HG02610 (cell line): ENCODE data around the gene RNF111.
A peak's percentile ranks its signal among the peaks of the same experiment; 100 is the strongest.

Experiments used
- ATAC-seq: cut with Tn5 transposase; IDR thresholded peaks from one replicate; pipeline ENCODE4 v1.9.1; 2021; ENCODE audit warnings: mild to moderate bottlenecking, moderate library complexity; ENCODE audit not compliant: unreplicated experiment

The RNF111 gene

DNA sequence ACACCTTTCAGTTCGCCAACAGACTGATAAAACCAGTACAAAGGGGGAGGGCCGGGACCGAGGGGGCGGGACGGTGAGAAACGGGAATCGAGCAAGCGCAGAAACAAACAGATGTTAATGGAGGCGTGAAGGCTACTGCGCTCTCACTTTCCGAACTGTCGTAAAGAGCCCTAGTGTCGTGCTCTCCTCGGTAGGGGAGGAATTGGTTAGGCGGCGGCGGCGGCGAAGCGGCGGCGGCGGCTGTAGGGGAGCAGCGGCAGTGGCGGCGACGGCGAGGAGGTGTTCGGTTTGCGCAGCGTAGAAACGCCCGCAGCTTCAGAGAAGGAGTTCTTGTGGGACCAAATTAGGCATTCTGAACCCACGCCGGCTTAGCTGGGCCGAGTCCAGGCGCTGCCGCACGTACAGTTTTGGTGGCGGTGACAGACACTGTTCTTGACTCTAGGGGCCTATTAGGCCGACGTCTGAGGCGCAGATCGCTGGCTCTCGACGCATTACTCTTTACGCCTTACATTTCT lies at the start of gene RNF111:
Gene RNF111 (plus strand): TSS at position 173 of the 515 bp plus-strand sequence. CDS start 43,160 bp downstream, outside the sequence.
- ATAC-seq, result peak; percentile 57

DNA sequence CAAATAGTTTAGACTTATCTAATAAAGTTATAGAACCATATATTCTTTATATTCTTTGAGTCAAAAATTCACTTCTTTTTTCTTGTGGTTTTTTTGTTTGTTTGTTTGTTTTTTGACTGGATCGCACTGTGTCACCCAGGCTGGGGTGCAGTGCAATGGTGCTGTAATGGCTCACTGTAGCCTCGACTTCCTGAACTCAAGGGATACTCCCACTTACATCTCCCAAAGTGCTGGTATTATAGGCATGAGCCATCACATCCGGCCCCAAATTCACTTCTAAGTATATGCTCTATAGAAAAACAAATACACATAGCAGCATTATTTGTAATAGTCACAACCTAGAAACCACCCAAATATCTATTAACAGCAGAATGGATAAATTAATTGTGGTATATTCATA lies 40.3 kb upstream of the RNF111 start:
- ATAC-seq, result no peak

DNA sequence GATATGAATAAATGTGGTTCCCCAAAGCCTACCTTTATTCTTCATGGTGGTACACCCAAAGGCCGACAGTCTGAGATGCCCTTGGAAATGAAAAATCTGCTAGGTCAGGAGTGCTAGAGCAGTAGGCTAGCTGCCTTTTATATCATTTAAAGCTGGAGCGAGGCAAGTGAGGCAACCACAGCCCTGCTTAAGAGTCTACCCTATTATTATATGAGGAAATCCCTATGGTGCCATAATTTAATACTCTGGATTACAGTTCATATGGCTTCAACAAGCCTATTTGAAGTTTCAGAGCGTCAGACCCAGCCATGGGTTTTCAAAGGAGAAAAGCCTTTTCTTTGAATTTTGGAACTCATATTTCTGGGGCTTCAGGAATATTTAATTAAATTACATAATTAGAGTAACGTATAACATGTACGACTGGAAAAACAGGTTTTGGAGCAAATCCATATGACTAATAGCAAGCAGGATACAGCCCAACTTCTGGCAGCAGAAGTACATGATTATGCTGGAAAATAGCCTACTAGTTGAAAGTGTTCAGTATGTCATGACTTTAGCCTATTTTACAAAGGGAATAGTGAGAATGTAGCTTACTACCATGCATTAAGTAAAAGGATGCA lies 36.0 kb upstream of the RNF111 start:
- no peak for ATAC-seq

DNA sequence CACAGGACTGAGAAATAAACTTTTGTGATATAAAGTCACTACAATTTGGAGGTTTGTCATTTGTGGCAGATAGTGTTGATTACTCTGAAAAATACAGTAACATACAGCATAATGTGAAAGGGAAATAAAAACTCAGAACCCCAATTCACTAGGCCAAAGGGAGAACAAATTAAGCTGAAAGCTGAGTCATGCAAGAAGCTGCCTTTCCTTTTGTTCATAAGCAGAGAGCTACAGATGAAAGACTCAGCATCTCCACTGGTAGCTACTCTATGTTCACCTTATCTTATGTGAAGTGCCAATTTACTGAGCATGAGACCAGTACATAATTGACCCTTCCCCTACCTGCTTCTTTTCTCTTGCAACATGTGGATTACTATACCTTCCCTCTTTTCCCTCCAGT lies 34.7 kb upstream of the RNF111 start:
- ATAC-seq, result no peak

DNA sequence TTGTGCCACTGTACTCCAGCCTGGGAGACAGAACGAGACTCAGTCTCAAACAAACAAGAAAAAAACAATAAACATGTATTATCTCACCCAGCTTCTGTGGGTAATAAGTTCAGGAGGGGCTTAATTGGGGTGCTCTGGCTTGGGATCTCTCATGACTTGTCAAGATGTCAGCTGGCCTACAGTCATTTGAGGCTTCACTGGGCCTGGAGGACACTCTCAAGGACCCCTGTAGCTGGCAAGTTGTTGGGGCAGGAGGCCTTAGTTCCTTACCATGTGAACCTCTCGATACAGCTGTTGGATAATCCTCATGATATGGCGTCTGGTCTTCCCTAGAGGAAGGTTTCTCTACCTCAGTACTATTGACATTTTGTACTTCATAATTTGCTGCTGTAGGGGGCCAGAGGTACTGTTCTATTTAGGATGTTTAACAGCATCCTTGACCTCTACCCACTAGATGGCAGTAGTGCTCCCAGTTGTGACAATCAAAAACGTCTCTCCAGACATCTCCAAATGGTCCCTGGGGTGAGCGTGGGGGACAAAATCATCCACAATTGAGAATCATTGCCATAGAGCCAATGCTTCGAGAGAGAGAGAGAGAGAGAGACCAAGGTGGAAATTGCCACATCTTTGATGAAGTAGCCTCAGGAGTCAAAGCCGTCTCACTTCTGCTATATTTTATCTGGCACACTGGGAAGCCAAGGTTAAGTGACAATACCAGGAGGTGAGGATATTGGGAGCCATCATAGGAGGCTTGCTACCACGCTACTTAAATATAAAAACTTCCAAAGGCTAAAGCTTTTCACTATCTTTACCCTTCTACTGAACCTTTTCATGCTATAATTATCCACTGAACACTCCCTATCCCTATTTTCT lies 30.1 kb upstream of the RNF111 start:
- peak; percentile 75 for ATAC-seq

DNA sequence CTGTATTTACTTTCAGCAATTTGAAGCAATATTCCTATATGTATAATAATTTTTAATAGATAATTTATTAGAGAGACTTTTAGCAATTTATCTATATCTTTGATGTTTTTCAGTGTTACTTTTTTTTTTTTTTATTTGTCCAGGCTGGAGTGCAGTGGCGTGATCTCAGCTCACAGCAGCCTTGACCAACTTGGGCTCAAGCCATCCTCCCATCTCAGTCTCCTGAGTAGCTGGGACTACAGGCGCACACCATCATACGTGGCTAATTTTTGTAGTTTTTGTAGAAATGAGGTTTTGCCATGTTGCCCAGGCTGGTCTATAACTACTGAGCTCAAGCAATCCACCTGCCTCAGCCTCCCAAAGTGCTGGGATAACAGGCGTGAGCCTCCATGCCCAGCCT lies 28.7 kb upstream of the RNF111 start:
- no peak for ATAC-seq

DNA sequence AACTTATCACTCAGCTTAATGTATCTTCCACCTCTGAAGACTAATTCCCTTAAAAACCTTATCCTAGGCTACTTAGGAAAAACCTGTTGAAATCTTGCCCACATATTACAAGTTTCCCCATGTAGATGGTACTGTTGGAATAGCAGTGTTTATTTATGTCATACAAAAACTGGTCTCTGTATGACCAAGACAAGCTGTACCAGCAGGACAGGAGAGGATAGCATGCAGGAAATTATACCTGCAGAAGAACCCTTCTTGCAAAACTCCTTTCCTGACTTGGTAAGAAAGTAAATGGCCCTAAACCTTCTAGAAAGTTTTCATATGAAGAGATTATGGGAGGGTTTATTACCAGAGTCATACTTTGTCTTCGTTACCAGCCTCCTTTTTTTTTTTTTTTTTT lies 25.3 kb upstream of the RNF111 start:
- no peak for ATAC-seq

DNA sequence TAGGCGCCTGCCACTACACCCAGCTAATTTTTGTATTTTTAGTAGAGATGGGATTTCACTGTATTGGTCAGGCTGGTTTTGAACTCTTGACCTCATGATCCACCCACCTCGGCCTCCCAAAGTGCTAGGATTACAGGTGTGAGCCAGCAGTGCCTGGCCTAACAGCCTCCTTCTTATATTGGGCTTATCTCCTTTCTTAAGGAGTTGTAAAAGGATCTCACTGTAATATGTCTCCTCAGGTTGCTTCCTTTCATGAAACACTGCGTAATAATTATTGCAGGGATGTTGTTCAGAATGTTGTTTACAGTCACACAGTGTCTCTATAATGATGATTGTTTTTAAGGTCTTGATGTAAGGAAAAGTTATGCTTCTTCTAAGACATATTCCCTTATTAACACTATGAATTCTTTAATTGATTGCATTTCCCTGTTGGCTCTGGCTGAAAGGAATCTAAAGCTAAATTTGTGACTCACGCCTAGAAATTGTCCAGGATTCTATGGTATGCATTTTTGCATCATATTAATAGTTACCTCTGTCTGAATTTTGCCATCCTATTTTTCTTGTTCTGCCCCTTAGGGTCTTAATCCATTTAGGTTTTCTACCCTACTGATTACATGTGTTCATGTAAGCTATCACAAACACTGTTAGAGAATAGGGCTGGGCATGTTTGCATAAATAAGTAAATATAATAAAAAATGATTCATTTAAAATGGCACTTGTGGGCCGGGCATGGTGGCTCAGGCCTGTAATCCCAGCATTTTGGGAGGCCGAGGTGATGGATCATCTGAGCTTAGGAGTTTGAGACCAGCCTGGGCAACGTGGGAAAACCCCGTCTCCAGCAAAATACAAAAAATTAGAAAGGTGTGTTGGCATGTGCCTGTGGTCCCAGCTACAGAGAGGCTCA lies 24.5 kb upstream of the RNF111 start:
- ATAC-seq, result no peak

DNA sequence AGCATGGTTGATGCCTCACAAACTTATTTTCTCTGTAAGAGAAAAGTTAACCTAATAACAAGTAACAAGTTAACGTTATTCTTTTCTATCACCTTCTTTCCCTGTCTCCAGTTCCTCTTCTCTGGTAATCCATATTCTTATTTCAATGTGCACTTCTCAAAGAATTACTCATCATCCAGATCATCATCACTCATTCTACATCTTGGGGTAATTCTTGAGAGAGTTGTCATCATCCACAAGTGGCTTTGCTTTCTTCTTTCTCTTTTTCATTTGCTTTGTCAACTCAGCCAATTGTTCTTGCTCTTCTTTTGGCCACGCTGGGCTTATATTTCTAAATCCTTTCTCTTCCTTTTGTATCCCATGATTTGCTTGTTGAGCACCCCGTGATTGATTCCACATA lies 20.8 kb upstream of the RNF111 start:
- no peak for ATAC-seq

DNA sequence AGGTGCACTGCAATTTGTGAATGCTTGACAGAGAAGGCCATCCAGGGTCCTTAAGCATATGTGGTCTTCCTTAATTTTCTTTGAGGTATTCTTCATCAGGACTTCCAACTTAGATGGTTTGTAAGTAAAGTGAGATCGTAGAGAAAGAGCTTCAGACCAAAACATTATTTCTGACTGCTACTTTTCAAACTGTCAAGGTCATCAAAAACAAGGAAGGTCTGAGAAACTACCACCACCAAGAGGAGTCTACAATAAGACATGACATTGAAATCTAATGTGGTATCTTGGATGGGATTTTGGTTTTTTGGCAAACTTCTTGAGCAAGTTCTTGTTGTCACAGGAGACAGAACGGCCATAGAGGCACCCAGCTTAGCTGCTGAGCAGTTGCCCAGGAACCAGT lies 20.0 kb upstream of the RNF111 start:
- ATAC-seq, result no peak

DNA sequence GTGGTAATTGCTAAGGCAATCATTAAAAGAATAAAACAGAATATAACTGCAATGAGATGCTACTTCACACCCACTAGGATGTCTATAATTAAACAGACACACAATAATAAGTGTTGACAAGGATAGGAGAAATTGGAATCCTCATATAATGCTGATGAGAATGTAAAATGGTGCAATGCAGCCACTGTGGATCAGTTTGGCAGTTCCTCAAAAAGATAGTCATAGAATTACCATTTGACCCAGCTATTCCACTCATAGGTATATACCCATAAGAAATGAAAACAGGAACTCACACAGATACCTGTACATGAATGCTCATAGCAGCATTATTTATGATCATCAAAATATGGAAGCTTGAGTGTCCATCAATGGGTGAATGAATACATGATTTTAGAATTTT lies 9.6 kb upstream of the RNF111 start:
- ATAC-seq, result no peak

DNA sequence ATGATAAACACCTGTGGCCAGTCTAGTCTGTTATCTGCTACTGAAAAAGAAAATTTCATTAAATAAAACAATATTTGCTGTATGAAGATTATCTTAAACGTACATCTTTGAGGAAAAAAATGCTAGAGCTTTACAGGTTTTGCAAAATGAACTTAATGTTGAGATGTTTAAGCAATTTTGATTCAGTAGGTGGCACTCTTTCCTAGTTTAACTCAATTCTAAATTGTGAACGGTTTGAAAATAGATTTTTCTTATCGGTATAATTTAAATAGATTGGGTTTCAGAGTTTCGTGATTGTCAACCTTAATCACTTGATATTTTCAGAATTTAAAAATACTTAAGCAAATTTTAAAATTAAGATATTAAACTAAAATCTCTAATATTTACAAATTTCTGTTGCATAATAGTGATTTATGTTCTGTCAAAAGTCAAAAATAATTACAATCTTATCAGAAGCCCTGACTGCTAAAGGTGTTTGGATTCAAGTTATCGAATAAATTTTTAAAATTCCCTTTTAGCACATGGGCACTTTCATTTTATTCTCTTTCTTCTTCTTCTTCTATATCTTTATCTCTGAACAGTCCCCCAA lies 7.0 kb upstream of the RNF111 start:
- ATAC-seq, result no peak

DNA sequence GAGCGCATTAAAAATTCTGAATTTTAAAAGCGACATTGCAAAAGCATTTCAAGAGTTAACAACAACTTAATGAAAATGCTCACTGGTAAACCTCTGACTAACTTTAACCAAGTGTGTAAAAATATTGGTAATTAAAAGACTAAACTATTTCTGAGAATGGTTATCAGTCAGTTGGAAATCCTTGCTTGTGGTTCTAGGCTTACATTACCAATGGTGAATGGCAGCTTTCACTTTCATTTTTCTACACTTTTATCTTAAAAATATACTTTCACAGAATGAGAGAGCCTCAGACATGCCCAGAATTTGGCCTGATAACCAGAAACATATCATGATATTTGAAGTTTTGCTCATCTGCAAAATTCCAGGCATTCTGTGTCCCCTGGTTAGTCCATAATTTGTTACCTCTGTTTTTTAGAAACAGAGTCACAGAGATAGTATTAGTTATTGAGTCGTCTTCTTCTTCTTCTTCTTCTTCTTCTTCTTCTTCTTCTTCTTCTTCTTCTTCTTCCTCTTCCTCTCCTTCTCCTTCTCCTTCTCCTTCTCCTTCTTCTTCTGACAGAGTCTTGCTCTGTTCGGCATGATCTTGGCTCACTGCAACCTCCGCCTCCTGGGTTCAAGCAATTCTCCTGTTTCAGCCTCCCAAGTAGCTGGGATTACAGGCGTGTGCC lies 5.5 kb upstream of the RNF111 start:
- no peak for ATAC-seq

DNA sequence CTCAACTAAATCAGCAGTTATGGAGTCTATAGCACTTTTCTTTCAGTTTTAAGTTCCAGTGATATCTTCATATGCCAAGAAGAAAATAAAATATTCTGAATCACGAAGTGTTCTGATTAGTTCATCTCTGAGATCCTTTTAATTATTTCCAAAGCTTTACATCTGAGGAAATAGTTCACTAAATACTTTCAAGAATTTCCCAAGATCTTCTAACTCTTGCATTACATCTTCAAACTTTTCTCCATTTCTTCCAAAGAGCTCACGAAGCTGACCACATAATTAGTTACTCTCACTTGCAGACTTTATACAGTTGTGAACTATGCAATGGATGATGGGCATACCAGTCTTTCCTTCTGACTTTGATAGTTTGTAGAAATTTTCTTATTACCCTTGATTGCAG lies 4.2 kb upstream of the RNF111 start:
- ATAC-seq, result no peak

DNA sequence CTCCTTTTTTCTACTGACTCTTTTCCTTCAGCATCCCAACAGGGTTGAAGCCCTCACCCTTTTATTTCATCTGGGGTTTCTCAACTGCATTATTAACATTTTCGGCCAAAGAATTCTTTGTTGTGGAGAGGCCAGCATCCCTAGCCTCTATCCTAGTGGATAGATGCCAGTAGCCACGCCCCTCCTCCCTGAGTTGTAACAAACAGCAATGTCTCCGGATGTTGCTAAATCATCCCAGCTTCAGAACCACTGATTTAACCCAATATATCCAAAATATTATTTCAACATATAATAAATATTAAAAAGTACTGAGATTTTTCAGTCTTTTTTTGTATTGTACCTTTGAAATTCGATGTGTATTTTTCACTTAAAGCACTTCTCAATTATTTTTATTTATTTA lies 2.0 kb upstream of the RNF111 start:
- no peak for ATAC-seq

DNA sequence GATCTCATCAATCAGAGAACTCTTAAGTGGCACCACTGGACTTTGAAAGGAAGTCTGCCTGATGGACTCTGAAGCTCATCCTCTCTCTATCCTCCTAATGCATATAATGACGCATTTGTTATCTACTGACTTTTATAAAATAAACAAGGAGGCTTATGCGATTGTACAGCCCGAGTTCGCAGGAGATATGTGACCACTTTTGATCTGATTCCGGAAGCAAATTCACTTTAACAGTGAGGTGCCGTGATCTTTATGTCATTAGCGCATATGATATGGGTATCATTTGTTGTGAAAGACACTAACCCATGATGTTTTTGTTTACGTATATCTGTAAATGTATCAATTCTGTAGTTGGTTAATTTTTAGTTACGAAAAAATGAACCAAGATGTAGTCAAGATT lies 427 bp upstream of the RNF111 start:
- ATAC-seq, result no peak

DNA sequence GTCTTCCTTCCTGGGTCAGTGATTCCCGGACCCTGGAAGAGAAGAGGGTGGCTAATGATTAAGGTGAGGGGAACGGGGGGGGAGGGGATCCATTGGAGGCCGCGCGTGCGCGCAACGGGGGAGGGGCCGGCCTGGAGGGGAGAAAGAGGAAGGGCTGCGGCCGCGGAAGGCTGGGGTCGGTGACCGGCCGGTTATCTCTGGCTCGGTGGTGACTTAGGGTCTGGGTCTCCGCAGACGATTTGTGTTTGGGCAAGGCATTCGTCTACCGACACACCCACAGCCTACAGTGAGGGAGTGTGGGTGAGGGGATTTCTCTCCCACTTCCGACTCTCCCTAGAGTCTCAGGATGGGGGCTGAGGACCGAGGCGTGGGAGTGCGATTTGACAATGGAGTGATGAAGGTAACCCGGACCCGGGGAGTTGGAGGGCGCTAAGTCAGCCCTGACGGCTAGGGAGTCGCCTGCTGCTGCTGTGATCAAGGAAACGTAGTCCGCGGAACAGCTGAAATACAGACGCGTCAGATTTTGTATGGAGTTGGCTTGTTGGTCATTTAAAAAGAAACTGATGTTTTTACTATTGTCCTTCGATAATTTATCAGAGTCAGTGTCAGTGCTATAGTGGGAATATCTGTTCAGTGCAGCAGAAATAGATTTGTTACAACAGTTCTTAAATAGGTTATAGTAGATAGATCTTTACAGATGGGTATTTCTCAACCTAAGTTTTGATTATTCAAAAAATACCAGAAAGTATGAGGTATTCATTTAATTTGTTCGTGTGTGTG lies 733 bp downstream of the RNF111 start:
- ATAC-seq, result peak; percentile 50

DNA sequence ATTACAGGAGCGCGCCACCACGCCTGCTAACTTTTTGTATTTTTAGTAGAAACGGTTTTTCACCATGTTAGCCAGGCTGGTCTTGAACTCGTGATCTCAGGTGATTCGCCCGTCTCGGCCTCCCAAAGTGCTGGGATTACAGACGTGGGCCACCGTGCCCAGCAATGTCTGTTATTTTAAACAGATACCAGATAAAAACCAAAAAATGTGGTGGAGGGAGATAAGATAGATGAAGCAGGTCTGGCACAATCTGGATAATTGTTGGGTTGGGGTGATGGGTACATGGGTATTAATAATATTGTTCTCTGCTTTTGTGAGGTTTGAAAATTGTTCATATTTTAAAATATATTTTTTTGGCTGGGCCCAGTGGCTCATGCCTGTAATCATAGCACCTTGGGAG lies 4.7 kb downstream of the RNF111 start:
- no peak for ATAC-seq

DNA sequence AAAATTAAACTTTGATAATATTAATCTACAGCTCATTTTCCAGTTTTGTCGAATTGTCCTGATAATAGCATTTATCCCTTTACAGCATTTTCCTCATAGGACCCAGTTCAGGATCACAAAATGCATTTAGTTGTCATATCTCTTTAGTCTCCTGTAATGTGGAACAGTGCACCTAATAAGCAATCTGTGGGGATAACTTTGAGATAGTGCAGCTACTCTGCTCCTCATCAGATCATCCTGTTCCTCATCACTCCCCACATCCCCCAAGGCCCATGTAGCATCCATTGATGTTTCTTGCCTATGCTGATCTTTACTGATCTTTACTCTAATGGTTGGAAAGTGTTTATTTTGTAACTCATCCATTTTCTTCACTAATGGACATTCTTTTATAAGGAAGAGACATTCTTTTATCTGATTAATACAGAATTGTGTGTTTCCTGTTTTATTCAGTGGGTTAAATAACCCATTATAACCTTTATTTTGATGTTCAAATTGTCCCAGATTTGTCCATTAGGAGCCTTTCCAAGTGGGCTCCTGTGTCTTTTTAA lies 7.5 kb downstream of the RNF111 start:
- ATAC-seq, result no peak
